Lower leg skin (tissue), 4 donors: ENCODE measurements around the gene IGDCC3. TPM values are rescaled to one million over a fixed set of nuclear protein-coding genes. Genes with fewer than 3 reads are reported as not detected.

ENCODE experiments used
- DNase-seq, 2 donors: peaks; one replicate each; pipeline ENCODE4 v3.0.0-alpha.2; 2019; ENCODE audit warnings: low spot score in 2 of 2
- H3K4me3 ChIP-seq: fragments of 200-600 bp; sonication (generic); 2 replicates; pipeline ENCODE4 v1.5.1; 2017; ENCODE audit warnings: mild to moderate bottlenecking, low read depth; ENCODE audit not compliant: poor library complexity, severe bottlenecking
- POLR2A ChIP-seq, 2 donors: fragments of 450-650 bp; IDR thresholded peaks; one replicate each; pipeline ENCODE4 v1.6.1; 2016 to 2017; ENCODE audit warnings: antibody characterized with exemption in 2 of 2, mild to moderate bottlenecking in 1 of 2, moderate library complexity in 1 of 2
- WGBS, 2 donors: methylation state at CpG; one replicate each; pipeline ENCODE4 v1.1.5; 2018; 5-methylcytosine and 5-hydroxymethylcytosine counted together
- intact Hi-C: fragments of 100-400 bp; cut with DNase I; formaldehyde crosslinking; loops from one replicate; pipeline ENCODE4 v1.15.0; 2023; ENCODE audit warnings: low total_unique reads
- total RNA-seq, 4 donors: library from RNA; depleted of rRNA; stranded (reverse); fragments of >200 nt; gene quantifications; one replicate each; pipeline ENCODE4 v1.1.0, GENCODE V29; 2016
- TF ChIP-seq, protein P1 (sequence below), 3 donors: fragments of 450-650 bp; IDR thresholded peaks; one replicate each; pipeline ENCODE4 v1.5.1; 2016; ENCODE audit warnings: antibody characterized with exemption in 3 of 3, mild to moderate bottlenecking in 3 of 3, moderate library complexity in 2 of 3

IGDCC3 gene
- total RNA-seq, 4 donors from 2014 or later = not detected

DNA sequence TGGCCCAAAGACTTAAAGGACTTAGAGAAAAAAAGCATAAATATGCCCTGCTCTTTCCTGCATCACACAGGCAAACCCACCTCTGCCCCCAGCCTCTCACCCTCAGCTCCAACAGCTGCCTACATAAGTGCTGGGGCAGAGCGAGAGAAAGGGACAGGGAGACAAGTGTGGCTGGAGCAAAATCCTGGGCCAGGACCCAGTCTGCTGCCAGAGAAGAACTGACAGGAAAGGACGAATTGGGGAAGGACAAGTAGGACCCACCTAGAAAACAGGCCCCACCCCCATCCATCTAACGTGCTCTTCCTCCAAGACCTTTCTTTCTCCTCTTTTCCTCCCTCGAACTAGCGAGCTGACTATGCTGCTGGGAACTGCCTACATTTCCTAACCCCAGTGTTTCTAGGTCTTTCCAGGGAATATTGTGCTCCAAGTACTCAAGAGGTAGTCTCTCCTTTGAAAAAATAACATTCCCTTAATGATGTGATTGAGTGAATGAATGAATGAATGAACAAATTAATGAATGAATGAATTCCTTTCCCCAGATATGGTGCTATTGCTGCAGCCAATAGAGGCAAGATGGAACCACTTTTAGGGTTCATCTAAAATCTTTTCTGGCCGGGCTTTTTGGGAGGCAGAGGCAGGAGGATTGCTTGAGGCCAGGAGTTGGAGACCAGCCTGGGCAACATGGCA is 26.5 kb upstream of the IGDCC3 start:
- 81 to 82% methylated on average over 6 of the region's 6 CpGs for WGBS, 2 donors
- TF ChIP-seq POLR2A (IDR thresholded peaks at IDR 0.05) = no peak
- TF ChIP-seq, protein P1, sequence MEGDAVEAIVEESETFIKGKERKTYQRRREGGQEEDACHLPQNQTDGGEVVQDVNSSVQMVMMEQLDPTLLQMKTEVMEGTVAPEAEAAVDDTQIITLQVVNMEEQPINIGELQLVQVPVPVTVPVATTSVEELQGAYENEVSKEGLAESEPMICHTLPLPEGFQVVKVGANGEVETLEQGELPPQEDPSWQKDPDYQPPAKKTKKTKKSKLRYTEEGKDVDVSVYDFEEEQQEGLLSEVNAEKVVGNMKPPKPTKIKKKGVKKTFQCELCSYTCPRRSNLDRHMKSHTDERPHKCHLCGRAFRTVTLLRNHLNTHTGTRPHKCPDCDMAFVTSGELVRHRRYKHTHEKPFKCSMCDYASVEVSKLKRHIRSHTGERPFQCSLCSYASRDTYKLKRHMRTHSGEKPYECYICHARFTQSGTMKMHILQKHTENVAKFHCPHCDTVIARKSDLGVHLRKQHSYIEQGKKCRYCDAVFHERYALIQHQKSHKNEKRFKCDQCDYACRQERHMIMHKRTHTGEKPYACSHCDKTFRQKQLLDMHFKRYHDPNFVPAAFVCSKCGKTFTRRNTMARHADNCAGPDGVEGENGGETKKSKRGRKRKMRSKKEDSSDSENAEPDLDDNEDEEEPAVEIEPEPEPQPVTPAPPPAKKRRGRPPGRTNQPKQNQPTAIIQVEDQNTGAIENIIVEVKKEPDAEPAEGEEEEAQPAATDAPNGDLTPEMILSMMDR (IDR thresholded peaks at IDR 0.05) = no peak
- H3K4me3 ChIP-seq = no peak overlapping the region
- no peak for DNase-seq
- intact Hi-C loops = no loop called here

- intact Hi-C loops = no loop called here
- TF ChIP-seq POLR2A (IDR thresholded peaks at IDR 0.05) = no peak
- TF ChIP-seq, protein P1 (IDR thresholded peaks at IDR 0.05) = no peak
- DNase-seq = no peak
- 80 to 82% methylated on average over 4 of the region's 4 CpGs for whole genome bisulfite sequencing, 2 donors
- no peak overlapping the region for H3K4me3 ChIP-seq
These were observed 25.2 kb upstream of the IGDCC3 start for GRCh38 chr15:65402961-65403360.

DNA sequence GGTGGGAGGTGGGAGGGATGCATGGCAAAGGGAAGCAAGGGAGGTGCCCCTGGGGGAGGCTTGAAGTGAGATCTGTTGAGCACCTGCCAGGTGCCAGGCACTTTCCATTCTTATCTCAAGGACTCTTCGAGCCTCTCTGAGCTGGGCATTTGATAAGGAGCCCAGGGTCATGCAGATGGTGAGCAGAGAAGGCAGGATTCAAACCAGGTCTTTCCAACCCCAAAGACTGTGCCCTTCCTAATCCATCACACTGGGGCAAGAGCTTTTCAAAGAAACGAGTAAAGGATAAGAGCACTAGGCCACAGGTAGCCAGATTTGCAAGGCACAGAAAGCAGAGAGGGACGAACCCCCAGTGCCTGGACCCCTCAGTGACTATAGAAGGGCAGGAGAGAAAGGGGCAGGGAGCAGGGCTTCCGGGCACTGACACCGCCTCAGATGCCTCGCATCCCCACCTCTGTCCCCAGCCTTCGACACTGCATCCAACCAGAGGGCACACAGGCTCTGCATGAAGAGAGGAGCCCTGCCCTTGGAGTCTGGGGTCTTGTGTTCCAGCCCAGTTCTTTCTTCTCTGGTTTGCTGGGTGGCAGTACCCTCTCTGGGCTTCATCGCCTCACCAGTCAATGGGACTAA is 23.9 kb upstream of the IGDCC3 start:
- WGBS, 2 donors = 89 to 95% methylated on average over 8 of the region's 8 CpGs
- TF ChIP-seq, protein P1 (IDR thresholded peaks at IDR 0.05) = no peak
- TF ChIP-seq POLR2A (IDR thresholded peaks at IDR 0.05) = no peak
- H3K4me3 ChIP-seq = no peak overlapping the region
- no peak for DNase-seq
- intact Hi-C loops = no loop called here

DNA sequence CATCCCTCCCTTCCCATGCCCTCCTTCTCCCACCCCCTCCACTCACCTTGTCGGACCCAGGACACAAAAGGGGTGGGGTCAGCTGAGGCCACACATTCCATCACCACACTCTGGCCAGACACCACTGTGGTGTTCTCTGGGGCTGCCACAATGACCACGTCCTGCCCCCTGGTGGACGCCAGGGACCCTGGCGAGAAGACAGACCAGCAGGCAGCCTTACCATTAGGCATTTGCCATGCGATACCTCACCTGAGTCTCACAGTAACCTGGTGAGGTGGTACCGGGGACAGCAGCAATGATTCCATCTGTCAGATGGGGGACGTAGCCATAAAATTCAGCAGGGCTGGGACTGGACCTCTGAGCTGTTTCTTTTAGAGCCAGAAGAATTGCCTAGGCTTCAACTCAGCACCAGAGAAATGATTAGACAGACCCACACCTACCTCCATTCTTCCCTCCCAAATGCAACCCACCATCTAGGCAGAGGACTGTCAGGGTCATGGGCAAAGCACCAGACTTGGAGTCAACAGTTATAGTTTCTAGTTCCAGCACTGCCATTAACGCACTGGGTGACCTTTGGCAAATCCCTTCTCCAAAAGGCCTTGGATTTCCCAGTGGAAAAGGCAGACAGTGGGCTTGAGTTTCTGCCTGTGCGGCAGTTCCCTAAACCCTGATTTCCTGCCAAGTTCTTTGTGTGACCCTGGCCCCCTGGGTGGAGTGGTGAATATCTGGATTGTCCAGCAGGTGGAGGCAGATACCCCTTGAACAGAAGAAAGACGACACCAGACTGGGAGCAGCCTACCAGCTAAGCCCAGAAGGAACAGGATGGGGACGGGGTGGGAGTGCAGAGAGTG is 23.2 kb upstream of the IGDCC3 start:
- DNase-seq = peak in 1 of 2 donors; percentile 27
- intact Hi-C loops = no loop called here
- H3K4me3 ChIP-seq = no peak overlapping the region
- 28 to 31% methylated on average over 10 to 11 of the region's 11 CpGs for WGBS, 2 donors
- no peak for TF ChIP-seq POLR2A (IDR thresholded peaks at IDR 0.05)
- TF ChIP-seq, protein P1 (IDR thresholded peaks at IDR 0.05) = no peak

GRCh38 chr15:65399997-65400396 is 22.2 kb upstream of the IGDCC3 start:
- intact Hi-C loops = no loop called here
- DNase-seq = no peak
- 75 to 84% methylated on average over 2 of the region's 2 CpGs for WGBS, 2 donors
- no peak overlapping the region for H3K4me3 ChIP-seq
- TF ChIP-seq, protein P1 (IDR thresholded peaks at IDR 0.05) = no peak
- TF ChIP-seq POLR2A (IDR thresholded peaks at IDR 0.05) = no peak
